WTC11 (cell line): ENCODE measurements around the gene SLBP. TPM values are rescaled to one million over a fixed set of nuclear protein-coding genes. Genes with fewer than 3 reads are reported as not detected.

ENCODE experiments used
- ATAC-seq: fragments of 200-7000 bp; cut with Tn5 transposase; 2 replicates; pipeline ENCODE4 v1.10.0; 2021; ENCODE audit warnings: mild to moderate bottlenecking, moderate library complexity
- CTCF ChIA-PET: fragments of 300-600 bp; sonication (Branson Sonifier 250); formaldehyde crosslinking; loops from one replicate; lab custom pipeline; 2021; ENCODE audit warnings: antibody characterized with exemption; lab: Charles Lee
- POLR2A ChIA-PET: fragments of 350-600 bp; sonication (Branson Sonifier 250); formaldehyde crosslinking; loops from one replicate; lab custom pipeline; 2021; ENCODE audit warnings: antibody characterized with exemption; lab: Charles Lee
- DNase-seq: peaks from one replicate; pipeline ENCODE4 v3.0.0; 2021; ENCODE audit warnings: low spot score
- H3K27ac Mint-ChIP-seq: 2 replicates; pipeline ENCODE4 v1.8.0; 2021; ENCODE audit warnings: mixed read lengths
- H3K27me3 Mint-ChIP-seq: 2 replicates; pipeline ENCODE4 v1.8.0; 2021; ENCODE audit warnings: low read depth, mild to moderate bottlenecking, moderate library complexity, mixed read lengths
- H3K36me3 Mint-ChIP-seq: 2 replicates; pipeline ENCODE4 v1.8.0; 2021; ENCODE audit warnings: mixed read lengths
- H3K4me1 Mint-ChIP-seq: 2 replicates; pipeline ENCODE4 v1.8.0; 2022; ENCODE audit warnings: mixed read lengths
- H3K4me3 Mint-ChIP-seq: 2 replicates; pipeline ENCODE4 v1.8.0; 2021; ENCODE audit warnings: mild to moderate bottlenecking, moderate library complexity, mixed read lengths
- H3K9me3 Mint-ChIP-seq: 2 replicates; pipeline ENCODE4 v1.8.0; 2021; ENCODE audit warnings: mixed read lengths
- AFF4 ChIP-seq: sonication (generic); formaldehyde crosslinking; IDR thresholded peaks from 2 replicates; pipeline ENCODE4 v1.8.1; 2023; ENCODE audit warnings: mild to moderate bottlenecking, missing genetic modification reagents, borderline replicate concordance
- CREM ChIP-seq: sonication (generic); formaldehyde crosslinking; IDR thresholded peaks from 2 replicates; pipeline ENCODE4 v1.8.1; 2022; ENCODE audit warnings: mild to moderate bottlenecking, missing genetic modification reagents, moderate library complexity
- EMX1 ChIP-seq: fragments of 250-450 bp; sonication (Bioruptor Pico); IDR thresholded peaks from 2 replicates; pipeline ENCODE4 v1.8.0; 2021; ENCODE audit warnings: mild to moderate bottlenecking
- ESRRA ChIP-seq: sonication (generic); formaldehyde crosslinking; IDR thresholded peaks from 2 replicates; pipeline ENCODE4 v1.8.1; 2022; ENCODE audit warnings: mild to moderate bottlenecking, missing genetic modification reagents, borderline replicate concordance
- KAT7 ChIP-seq: sonication (generic); formaldehyde crosslinking; IDR thresholded peaks from 2 replicates; pipeline ENCODE4 v1.8.1; 2023; ENCODE audit warnings: missing genetic modification reagents, mild to moderate bottlenecking, borderline replicate concordance
- NFE2L1 ChIP-seq: sonication (generic); formaldehyde crosslinking; IDR thresholded peaks from 2 replicates; pipeline ENCODE4 v1.8.1; 2023; ENCODE audit warnings: missing genetic modification reagents
- RORB ChIP-seq: fragments of 250-450 bp; sonication (Bioruptor Pico); IDR thresholded peaks from 2 replicates; pipeline ENCODE4 v1.9.0; 2021; ENCODE audit warnings: mild to moderate bottlenecking
- SMAD3 ChIP-seq: sonication (generic); formaldehyde crosslinking; IDR thresholded peaks from 2 replicates; pipeline ENCODE4 v1.8.0; 2022; ENCODE audit warnings: missing genetic modification reagents, mild to moderate bottlenecking, borderline replicate concordance
- SP1 ChIP-seq: sonication (generic); formaldehyde crosslinking; conservative IDR thresholded peaks from 2 replicates; pipeline ENCODE4 v1.8.1; 2022; ENCODE audit warnings: missing genetic modification reagents
- ZNF219 ChIP-seq: sonication (generic); formaldehyde crosslinking; IDR thresholded peaks from 2 replicates; pipeline ENCODE4 v1.8.0; 2023; ENCODE audit warnings: missing genetic modification reagents, mild to moderate bottlenecking, borderline replicate concordance
- ZNF317 ChIP-seq: sonication (generic); formaldehyde crosslinking; IDR thresholded peaks from 2 replicates; pipeline ENCODE4 v1.8.1; 2023; ENCODE audit warnings: low read depth, mild to moderate bottlenecking, moderate library complexity, missing genetic modification reagents, borderline replicate concordance
- total RNA-seq: library from RNA; stranded (reverse); gene quantifications from 3 replicates; pipeline ENCODE4 v1.2.3, GENCODE V29; 2021
- TF ChIP-seq, protein P1 (sequence below): sonication (generic); formaldehyde crosslinking; IDR thresholded peaks from 2 replicates; pipeline ENCODE4 v1.8.1; 2022; ENCODE audit warnings: low read depth, mild to moderate bottlenecking, moderate library complexity, missing genetic modification reagents, borderline replicate concordance
- TF ChIP-seq, protein P2 (sequence below): sonication (generic); formaldehyde crosslinking; IDR thresholded peaks from 2 replicates; pipeline ENCODE4 v1.8.1; 2023; ENCODE audit warnings: mild to moderate bottlenecking, moderate library complexity, missing genetic modification reagents
- TF ChIP-seq, protein P3 (sequence below): fragments of 250-450 bp; sonication (Bioruptor Pico); IDR thresholded peaks from 2 replicates; pipeline ENCODE4 v1.9.0; 2021; ENCODE audit warnings: mild to moderate bottlenecking
- TF ChIP-seq, protein P4 (sequence below): sonication (generic); formaldehyde crosslinking; IDR thresholded peaks from 2 replicates; pipeline ENCODE4 v1.8.1; 2022; ENCODE audit warnings: mild to moderate bottlenecking, moderate library complexity, missing genetic modification reagents

Gene SLBP
- total RNA-seq, 1 experiment from 2014 or later = 40.2 TPM

DNA sequence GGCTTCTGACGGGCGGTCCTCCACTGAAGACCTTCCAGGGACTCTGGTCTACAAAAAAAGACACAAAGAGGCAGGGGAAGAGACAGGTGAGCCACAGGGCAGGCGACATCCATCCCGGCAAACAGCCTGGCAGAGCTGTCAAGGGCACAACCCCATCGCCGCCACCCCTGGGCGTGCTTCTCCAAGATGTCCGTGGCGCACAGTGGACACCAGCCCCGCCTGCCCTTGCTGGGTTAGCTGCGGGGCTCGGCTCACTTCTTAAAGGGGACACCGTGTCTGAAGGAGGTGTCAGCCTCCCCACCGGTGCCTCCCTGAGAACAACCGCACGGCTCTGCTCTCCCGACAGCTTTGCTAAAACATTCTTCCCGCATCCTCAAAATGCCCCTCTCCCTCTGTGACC, 56.4 kb downstream of the SLBP start (continued):
- TF ChIP-seq ZNF219 (CRISPR knock-in tag) (no peak), AFF4 (CRISPR knock-in tag) (no peak), ZNF317 (CRISPR knock-in tag) (no peak), CREM (no peak), SMAD3 (CRISPR knock-in tag) (no peak), SP1 (CRISPR knock-in tag) (no peak), NFE2L1 (CRISPR knock-in tag) (no peak)
- TF ChIP-seq, protein P1, sequence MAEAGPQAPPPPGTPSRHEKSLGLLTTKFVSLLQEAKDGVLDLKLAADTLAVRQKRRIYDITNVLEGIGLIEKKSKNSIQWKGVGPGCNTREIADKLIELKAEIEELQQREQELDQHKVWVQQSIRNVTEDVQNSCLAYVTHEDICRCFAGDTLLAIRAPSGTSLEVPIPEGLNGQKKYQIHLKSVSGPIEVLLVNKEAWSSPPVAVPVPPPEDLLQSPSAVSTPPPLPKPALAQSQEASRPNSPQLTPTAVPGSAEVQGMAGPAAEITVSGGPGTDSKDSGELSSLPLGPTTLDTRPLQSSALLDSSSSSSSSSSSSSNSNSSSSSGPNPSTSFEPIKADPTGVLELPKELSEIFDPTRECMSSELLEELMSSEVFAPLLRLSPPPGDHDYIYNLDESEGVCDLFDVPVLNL (CRISPR knock-in tag) = no peak
- TF ChIP-seq, protein P2, sequence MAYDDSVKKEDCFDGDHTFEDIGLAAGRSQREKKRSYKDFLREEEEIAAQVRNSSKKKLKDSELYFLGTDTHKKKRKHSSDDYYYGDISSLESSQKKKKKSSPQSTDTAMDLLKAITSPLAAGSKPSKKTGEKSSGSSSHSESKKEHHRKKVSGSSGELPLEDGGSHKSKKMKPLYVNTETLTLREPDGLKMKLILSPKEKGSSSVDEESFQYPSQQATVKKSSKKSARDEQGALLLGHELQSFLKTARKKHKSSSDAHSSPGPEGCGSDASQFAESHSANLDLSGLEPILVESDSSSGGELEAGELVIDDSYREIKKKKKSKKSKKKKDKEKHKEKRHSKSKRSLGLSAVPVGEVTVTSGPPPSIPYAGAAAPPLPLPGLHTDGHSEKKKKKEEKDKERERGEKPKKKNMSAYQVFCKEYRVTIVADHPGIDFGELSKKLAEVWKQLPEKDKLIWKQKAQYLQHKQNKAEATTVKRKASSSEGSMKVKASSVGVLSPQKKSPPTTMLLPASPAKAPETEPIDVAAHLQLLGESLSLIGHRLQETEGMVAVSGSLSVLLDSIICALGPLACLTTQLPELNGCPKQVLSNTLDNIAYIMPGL (CRISPR knock-in tag) = no peak

DNA sequence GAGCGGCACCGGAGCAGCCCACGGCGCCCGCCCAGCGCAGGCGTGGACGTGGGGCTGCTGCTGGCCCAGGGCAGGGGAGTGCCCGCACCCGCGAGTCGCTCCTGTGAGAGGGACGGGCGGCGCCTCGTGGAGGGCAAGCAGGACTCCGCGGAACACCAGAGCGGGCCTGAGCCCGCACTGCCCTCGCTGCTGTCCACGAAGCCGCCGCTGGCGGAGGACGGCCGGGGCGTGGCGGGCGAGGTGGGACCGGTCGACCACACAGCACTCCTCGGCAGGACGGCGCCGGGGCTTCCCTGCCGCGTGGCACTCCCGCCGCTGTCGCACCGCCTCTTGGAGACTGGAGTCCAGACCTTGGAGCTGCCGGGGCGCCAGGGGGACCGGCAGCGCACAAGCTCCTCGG, 57.0 kb downstream of the SLBP start:
- TF ChIP-seq ZNF219 (CRISPR knock-in tag) (no peak), KAT7 (CRISPR knock-in tag) (no peak), SMAD3 (CRISPR knock-in tag) (no peak), NFE2L1 (CRISPR knock-in tag) (no peak), RORB (CRISPR knock-in tag) (no peak), ESRRA (CRISPR knock-in tag) (no peak), EMX1 (CRISPR knock-in tag) (no peak)
- TF ChIP-seq, protein P3, sequence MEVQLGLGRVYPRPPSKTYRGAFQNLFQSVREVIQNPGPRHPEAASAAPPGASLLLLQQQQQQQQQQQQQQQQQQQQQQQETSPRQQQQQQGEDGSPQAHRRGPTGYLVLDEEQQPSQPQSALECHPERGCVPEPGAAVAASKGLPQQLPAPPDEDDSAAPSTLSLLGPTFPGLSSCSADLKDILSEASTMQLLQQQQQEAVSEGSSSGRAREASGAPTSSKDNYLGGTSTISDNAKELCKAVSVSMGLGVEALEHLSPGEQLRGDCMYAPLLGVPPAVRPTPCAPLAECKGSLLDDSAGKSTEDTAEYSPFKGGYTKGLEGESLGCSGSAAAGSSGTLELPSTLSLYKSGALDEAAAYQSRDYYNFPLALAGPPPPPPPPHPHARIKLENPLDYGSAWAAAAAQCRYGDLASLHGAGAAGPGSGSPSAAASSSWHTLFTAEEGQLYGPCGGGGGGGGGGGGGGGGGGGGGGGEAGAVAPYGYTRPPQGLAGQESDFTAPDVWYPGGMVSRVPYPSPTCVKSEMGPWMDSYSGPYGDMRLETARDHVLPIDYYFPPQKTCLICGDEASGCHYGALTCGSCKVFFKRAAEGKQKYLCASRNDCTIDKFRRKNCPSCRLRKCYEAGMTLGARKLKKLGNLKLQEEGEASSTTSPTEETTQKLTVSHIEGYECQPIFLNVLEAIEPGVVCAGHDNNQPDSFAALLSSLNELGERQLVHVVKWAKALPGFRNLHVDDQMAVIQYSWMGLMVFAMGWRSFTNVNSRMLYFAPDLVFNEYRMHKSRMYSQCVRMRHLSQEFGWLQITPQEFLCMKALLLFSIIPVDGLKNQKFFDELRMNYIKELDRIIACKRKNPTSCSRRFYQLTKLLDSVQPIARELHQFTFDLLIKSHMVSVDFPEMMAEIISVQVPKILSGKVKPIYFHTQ (CRISPR knock-in tag) = no peak
- TF ChIP-seq, protein P4, sequence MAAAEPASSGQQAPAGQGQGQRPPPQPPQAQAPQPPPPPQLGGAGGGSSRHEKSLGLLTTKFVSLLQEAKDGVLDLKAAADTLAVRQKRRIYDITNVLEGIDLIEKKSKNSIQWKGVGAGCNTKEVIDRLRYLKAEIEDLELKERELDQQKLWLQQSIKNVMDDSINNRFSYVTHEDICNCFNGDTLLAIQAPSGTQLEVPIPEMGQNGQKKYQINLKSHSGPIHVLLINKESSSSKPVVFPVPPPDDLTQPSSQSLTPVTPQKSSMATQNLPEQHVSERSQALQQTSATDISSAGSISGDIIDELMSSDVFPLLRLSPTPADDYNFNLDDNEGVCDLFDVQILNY (CRISPR knock-in tag) = no peak
- DNase-seq (no peak), ATAC-seq (no peak)
- no peaks in the 10 kb centered on the region for H3K36me3 Mint-ChIP-seq
- H3K27me3 Mint-ChIP-seq = no peaks in the 10 kb centered on the region
- H3K9me3 Mint-ChIP-seq = no peaks in the 10 kb centered on the region
- H3K4me1 Mint-ChIP-seq = peaks cover 4% of the 10 kb centered on the region
- H3K27ac Mint-ChIP-seq = no peak overlapping the region
- CTCF ChIA-PET = interaction anchor here (1.2 to 1.3 kb wide), 2 partner anchors 26 to 142 kb away, joined by 3 to 5 read pairs; no protein-coding TSS in a partner anchor
- POLR2A ChIA-PET = no interaction called here
- H3K4me3 Mint-ChIP-seq = no peak overlapping the region
